K562 (cell line): Measurements from ENCODE around the gene SLC8A1. TPM values are rescaled to one million over a fixed set of nuclear protein-coding genes. Genes with fewer than 3 reads are reported as not detected.

Experiments
- ATAC-seq: fragments of 200-7000 bp; cut with Tn5 transposase; 3 replicates; pipeline ENCODE4 v1.9.1; 2020; ENCODE audit warnings: moderate library complexity
- BruUV-seq: library from RNA; stranded (reverse); fragments of 400-500 nt; replicated peaks from 2 replicates; lab custom pipeline; 2021; lab: Mats Ljungman, UMichigan
- CTCF ChIA-PET: fragments of 300-600 bp; formaldehyde crosslinking; extraction: SDS; loops from one replicate; lab custom pipeline; 2021; ENCODE audit warnings: low intra/inter-chr PET ratio; lab: Yijun Ruan, JAX
- POLR2A ChIA-PET: fragments of 300-600, 350-650 bp; sonication (Branson Sonifier 250); formaldehyde crosslinking; extraction: SDS; loops from one replicate; lab custom pipeline; 2021; ENCODE audit warnings: antibody characterized with exemption, inconsistent platforms; lab: Yijun Ruan, JAX
- DNase-seq, 4 experiments: peaks; one replicate each; pipeline versions ENCODE4 v3.0.0 to v3.0.0-alpha.2; 2011 to 2018; ENCODE audit warnings: low spot score in 3 of 4, mixed read lengths in 3 of 4; ENCODE audit errors: extremely low read depth in 1 of 4
- FAIRE-seq: peaks from 2 replicates; lab custom pipeline; 2011; peaks lifted over from hg19 to GRCh38; lab: Jason Lieb, UNC
- H2AFZ ChIP-seq: 2 replicates; pipeline ENCODE4 v1.6.0; 2011; ENCODE audit warnings: low read depth, low read length, control low read depth, inconsistent platforms
- H3K27ac ChIP-seq: fragments of 200-600 bp; 3 replicates; pipeline ENCODE4 v1.8.0; 2011; ENCODE audit warnings: low read depth, mild to moderate bottlenecking, control low read depth, inconsistent platforms, low read length, moderate library complexity, mixed read lengths; ENCODE audit errors: extremely low read depth
- H3K27me3 ChIP-seq, 2 experiments: fragments of 300-600 bp in 1 of 2; 2 replicates in 1 of 2; 3 replicates in 1 of 2; pipeline versions ENCODE4 v1.6.0 to v1.8.0; 2011; ENCODE audit warnings: inconsistent platforms in 2 of 2, low read length in 2 of 2, mild to moderate bottlenecking in 1 of 2, mixed read lengths in 1 of 2, moderate library complexity in 1 of 2; ENCODE audit not compliant: control insufficient read depth in 2 of 2, insufficient read depth in 2 of 2
- H3K36me3 ChIP-seq: fragments of 300-600 bp; 3 replicates; pipeline ENCODE4 v1.8.0; 2011; ENCODE audit warnings: mild to moderate bottlenecking, low read length, inconsistent platforms; ENCODE audit not compliant: control insufficient read depth, insufficient read depth
- H3K4me1 ChIP-seq, 2 experiments: fragments of 200-600 bp in 1 of 2; replicated peaks in 1 of 2; 2 replicates in 1 of 2; 3 replicates in 1 of 2; pipeline versions ENCODE4 v1.5.1 to v1.8.0; 2011; ENCODE audit warnings: inconsistent platforms in 2 of 2, low read length in 2 of 2, mild to moderate bottlenecking in 1 of 2, mixed read lengths in 1 of 2, moderate library complexity in 1 of 2; ENCODE audit not compliant: control insufficient read depth in 2 of 2, insufficient read depth in 2 of 2
- H3K4me2 ChIP-seq: 2 replicates; pipeline ENCODE4 v1.6.1; 2011; ENCODE audit warnings: low read length, control low read depth, inconsistent platforms, mixed read lengths; ENCODE audit not compliant: insufficient read depth
- H3K4me3 ChIP-seq: fragments of 200-600 bp; sonication (generic), shearing (Covaris generic); 2 replicates; pipeline ENCODE4 v1.5.1; 2016; ENCODE audit warnings: control low read depth, inconsistent platforms
- H3K79me2 ChIP-seq: fragments of 200-600 bp; 3 replicates; pipeline ENCODE4 v1.8.0; 2011; ENCODE audit warnings: low read length, inconsistent platforms; ENCODE audit not compliant: control insufficient read depth, insufficient read depth
- H3K9ac ChIP-seq, 2 experiments: 2 replicates each; pipeline versions ENCODE4 v1.6.0 to v1.6.1; 2011; ENCODE audit warnings: low read depth in 2 of 2, low read length in 2 of 2, control low read depth in 1 of 2, inconsistent platforms in 1 of 2, mild to moderate bottlenecking in 1 of 2, mixed read lengths in 1 of 2; ENCODE audit not compliant: insufficient read depth in 1 of 2
- H3K9me1 ChIP-seq: one replicate; pipeline ENCODE4 v1.6.0; 2011; ENCODE audit warnings: inconsistent platforms, mild to moderate bottlenecking, low read length, moderate library complexity; ENCODE audit not compliant: control insufficient read depth, insufficient read depth
- H3K9me3 ChIP-seq: replicated peaks from 2 replicates; pipeline ENCODE4 v1.5.1; 2011; ENCODE audit warnings: low read depth, low read length, inconsistent platforms; ENCODE audit not compliant: control insufficient read depth, insufficient read depth
- H4K20me1 ChIP-seq: replicated peaks from 2 replicates; pipeline ENCODE4 v1.6.1; 2011; ENCODE audit warnings: low read length, inconsistent platforms, mixed read lengths; ENCODE audit not compliant: control insufficient read depth, insufficient read depth
- BRF1 ChIP-seq: IDR thresholded peaks from 3 replicates; pipeline ENCODE4 v1.6.1; 2011; ENCODE audit warnings: borderline replicate concordance, mild to moderate bottlenecking; ENCODE audit not compliant: insufficient read length; ENCODE audit errors: extremely low read depth
- GATA2 ChIP-seq: sonication (generic); formaldehyde crosslinking; IDR thresholded peaks from 2 replicates; pipeline ENCODE4 v1.4.0; 2020; ENCODE audit warnings: mild to moderate bottlenecking, missing genetic modification reagents
- WGBS: fragments of 100-300 bp; shearing (Covaris generic); methylation state at CpG from one replicate; pipeline ENCODE4 v1.1.6; 2016; ENCODE audit warnings: low coverage, mixed read lengths; ENCODE audit not compliant: insufficient coverage; ENCODE audit errors: missing lambda C conversion rate; 5-methylcytosine and 5-hydroxymethylcytosine counted together
- in situ Hi-C: fragments of 300-500 bp; cut with MboI; formaldehyde crosslinking; loops from 4 replicates; pipeline ENCODE4 v1.15.0; 2018; ENCODE audit warnings: inconsistent platforms, mixed read lengths
- intact Hi-C: fragments of 100-400 bp; cut with micrococcal nuclease; formaldehyde crosslinking; loops from 2 replicates; pipeline ENCODE4 v1.14.2; 2022
- polyA plus RNA-seq, 8 experiments: library from polyadenylated mRNA; depleted of rRNA in 4 of 8; stranded (reverse) in 5 of 8; unstranded in 3 of 8; fragments of >200 nt; fragmentation: Nextera tagmentation in 2 of 8; fragmentation: Illumina TruSeq in 1 of 8; extraction: Ambion mirVana in 2 of 8; extraction: Trizol in 1 of 8; gene quantifications; 2 replicates each; pipeline versions ENCODE4 v1.2.1 to v1.2.3, GENCODE V29; 2011 to 2014; ENCODE audit warnings: inconsistent platforms in 1 of 8, missing spikeins in 1 of 8
- total RNA-seq, 7 experiments: library from RNA; depleted of rRNA in 6 of 7; stranded (reverse); fragments of >200 nt in 6 of 7; fragmentation: Illumina TruSeq in 2 of 7; extraction: Trizol in 2 of 7; gene quantifications; 2 replicates each; pipeline versions ENCODE4 v1.2.1 to v1.2.3, GENCODE V29; 2011 to 2021; ENCODE audit warnings: low replicate concordance in 1 of 7
- TF ChIP-seq, protein P1 (sequence below): conservative IDR thresholded peaks from 2 replicates; pipeline ENCODE4 v1.6.1; 2011; ENCODE audit warnings: low read depth, mild to moderate bottlenecking, low read length; ENCODE audit not compliant: control insufficient read depth
- TF ChIP-seq, protein P2 (sequence below): fragments of 200-600 bp; sonication (generic); IDR thresholded peaks from one replicate; pipeline ENCODE4 v1.6.1; 2012; ENCODE audit warnings: mild to moderate bottlenecking, low read depth, low read length, inconsistent platforms

SLC8A1 gene
- total and polyA plus RNA-seq, 9 of the 15 experiments (the other 6 are each of a cell fraction or from before 2014, with no cell fraction given) = not detected

DNA sequence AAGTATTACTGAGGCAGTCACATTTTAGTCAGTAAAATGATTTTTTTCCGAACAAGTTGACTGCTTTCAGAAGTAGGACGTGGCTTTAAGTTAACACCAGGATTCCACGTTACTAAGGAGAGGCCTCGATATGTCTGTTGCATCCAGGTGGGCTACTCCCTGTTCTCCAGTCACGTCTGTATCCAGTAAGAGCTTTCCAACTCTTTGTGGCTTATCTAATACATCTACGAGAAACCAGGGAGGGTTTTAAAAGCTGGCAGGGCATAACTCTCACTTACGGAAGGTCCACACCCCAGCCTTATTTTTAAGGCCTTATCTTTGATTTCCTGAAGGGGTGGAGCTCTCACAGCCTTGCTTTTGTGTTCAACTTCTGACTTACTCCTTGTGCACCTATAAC, 99.2 kb downstream of the SLC8A1 start:
- intact Hi-C loops (no loop called here), in situ Hi-C loops (no loop called here)
- Histone ChIP-seq H3K27me3 (no peaks in the 10 kb centered on the region), H3K27ac (no peak overlapping the region), H3K9ac (no peak overlapping the region), H3K9me1 (no peaks in the 10 kb centered on the region), H4K20me1 (no peaks in the 10 kb centered on the region), H3K79me2 (no peaks in the 10 kb centered on the region), H3K4me1 (no peaks in the 10 kb centered on the region), H3K4me2 (no peak overlapping the region), H3K36me3 (no peaks in the 10 kb centered on the region), H3K9me3 (no peaks in the 10 kb centered on the region), H3K4me3 (no peak overlapping the region), H2AFZ (no peak overlapping the region)
- ChIA-PET POLR2A (no interaction called here), CTCF (no interaction called here)
- no TSS peak for BruUV-seq
- ATAC-seq = no peak
- 3% methylated on average over 7 of the region's 7 CpGs for WGBS
- FAIRE-seq = no peak
- no peak for DNase-seq
- TF ChIP-seq, protein P1, sequence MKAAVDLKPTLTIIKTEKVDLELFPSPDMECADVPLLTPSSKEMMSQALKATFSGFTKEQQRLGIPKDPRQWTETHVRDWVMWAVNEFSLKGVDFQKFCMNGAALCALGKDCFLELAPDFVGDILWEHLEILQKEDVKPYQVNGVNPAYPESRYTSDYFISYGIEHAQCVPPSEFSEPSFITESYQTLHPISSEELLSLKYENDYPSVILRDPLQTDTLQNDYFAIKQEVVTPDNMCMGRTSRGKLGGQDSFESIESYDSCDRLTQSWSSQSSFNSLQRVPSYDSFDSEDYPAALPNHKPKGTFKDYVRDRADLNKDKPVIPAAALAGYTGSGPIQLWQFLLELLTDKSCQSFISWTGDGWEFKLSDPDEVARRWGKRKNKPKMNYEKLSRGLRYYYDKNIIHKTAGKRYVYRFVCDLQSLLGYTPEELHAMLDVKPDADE = no peak
- TF ChIP-seq GATA2 (CRISPR knock-in tag) = no peak
- TF ChIP-seq, protein P2, sequence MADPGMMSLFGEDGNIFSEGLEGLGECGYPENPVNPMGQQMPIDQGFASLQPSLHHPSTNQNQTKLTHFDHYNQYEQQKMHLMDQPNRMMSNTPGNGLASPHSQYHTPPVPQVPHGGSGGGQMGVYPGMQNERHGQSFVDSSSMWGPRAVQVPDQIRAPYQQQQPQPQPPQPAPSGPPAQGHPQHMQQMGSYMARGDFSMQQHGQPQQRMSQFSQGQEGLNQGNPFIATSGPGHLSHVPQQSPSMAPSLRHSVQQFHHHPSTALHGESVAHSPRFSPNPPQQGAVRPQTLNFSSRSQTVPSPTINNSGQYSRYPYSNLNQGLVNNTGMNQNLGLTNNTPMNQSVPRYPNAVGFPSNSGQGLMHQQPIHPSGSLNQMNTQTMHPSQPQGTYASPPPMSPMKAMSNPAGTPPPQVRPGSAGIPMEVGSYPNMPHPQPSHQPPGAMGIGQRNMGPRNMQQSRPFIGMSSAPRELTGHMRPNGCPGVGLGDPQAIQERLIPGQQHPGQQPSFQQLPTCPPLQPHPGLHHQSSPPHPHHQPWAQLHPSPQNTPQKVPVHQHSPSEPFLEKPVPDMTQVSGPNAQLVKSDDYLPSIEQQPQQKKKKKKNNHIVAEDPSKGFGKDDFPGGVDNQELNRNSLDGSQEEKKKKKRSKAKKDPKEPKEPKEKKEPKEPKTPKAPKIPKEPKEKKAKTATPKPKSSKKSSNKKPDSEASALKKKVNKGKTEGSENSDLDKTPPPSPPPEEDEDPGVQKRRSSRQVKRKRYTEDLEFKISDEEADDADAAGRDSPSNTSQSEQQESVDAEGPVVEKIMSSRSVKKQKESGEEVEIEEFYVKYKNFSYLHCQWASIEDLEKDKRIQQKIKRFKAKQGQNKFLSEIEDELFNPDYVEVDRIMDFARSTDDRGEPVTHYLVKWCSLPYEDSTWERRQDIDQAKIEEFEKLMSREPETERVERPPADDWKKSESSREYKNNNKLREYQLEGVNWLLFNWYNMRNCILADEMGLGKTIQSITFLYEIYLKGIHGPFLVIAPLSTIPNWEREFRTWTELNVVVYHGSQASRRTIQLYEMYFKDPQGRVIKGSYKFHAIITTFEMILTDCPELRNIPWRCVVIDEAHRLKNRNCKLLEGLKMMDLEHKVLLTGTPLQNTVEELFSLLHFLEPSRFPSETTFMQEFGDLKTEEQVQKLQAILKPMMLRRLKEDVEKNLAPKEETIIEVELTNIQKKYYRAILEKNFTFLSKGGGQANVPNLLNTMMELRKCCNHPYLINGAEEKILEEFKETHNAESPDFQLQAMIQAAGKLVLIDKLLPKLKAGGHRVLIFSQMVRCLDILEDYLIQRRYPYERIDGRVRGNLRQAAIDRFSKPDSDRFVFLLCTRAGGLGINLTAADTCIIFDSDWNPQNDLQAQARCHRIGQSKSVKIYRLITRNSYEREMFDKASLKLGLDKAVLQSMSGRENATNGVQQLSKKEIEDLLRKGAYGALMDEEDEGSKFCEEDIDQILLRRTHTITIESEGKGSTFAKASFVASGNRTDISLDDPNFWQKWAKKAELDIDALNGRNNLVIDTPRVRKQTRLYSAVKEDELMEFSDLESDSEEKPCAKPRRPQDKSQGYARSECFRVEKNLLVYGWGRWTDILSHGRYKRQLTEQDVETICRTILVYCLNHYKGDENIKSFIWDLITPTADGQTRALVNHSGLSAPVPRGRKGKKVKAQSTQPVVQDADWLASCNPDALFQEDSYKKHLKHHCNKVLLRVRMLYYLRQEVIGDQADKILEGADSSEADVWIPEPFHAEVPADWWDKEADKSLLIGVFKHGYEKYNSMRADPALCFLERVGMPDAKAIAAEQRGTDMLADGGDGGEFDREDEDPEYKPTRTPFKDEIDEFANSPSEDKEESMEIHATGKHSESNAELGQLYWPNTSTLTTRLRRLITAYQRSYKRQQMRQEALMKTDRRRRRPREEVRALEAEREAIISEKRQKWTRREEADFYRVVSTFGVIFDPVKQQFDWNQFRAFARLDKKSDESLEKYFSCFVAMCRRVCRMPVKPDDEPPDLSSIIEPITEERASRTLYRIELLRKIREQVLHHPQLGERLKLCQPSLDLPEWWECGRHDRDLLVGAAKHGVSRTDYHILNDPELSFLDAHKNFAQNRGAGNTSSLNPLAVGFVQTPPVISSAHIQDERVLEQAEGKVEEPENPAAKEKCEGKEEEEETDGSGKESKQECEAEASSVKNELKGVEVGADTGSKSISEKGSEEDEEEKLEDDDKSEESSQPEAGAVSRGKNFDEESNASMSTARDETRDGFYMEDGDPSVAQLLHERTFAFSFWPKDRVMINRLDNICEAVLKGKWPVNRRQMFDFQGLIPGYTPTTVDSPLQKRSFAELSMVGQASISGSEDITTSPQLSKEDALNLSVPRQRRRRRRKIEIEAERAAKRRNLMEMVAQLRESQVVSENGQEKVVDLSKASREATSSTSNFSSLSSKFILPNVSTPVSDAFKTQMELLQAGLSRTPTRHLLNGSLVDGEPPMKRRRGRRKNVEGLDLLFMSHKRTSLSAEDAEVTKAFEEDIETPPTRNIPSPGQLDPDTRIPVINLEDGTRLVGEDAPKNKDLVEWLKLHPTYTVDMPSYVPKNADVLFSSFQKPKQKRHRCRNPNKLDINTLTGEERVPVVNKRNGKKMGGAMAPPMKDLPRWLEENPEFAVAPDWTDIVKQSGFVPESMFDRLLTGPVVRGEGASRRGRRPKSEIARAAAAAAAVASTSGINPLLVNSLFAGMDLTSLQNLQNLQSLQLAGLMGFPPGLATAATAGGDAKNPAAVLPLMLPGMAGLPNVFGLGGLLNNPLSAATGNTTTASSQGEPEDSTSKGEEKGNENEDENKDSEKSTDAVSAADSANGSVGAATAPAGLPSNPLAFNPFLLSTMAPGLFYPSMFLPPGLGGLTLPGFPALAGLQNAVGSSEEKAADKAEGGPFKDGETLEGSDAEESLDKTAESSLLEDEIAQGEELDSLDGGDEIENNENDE = no peak
- TF ChIP-seq BRF1 = no peak
